Left renal pelvis (tissue), 4 donors: Measurements from ENCODE around the gene BHLHE41. TPM values are rescaled to one million over a fixed set of nuclear protein-coding genes. Genes with fewer than 3 reads are reported as not detected.

ENCODE experiments used
- DNase-seq, 4 donors: peaks; one replicate each; pipeline ENCODE4 v3.0.0-alpha.2; 2013; ENCODE audit warnings: low read depth in 4 of 4, low spot score in 3 of 4
- polyA plus RNA-seq, 4 donors: library from polyadenylated mRNA; unstranded; fragments of 120-200 nt; gene quantifications; one replicate each; pipeline ENCODE4 v1.2.1, GENCODE V29; 2013; ENCODE audit not compliant: insufficient read length in 4 of 4

Gene BHLHE41
- polyA plus RNA-seq, 4 donors: 1.5 to 5.6 (median 2.4) TPM

DNA sequence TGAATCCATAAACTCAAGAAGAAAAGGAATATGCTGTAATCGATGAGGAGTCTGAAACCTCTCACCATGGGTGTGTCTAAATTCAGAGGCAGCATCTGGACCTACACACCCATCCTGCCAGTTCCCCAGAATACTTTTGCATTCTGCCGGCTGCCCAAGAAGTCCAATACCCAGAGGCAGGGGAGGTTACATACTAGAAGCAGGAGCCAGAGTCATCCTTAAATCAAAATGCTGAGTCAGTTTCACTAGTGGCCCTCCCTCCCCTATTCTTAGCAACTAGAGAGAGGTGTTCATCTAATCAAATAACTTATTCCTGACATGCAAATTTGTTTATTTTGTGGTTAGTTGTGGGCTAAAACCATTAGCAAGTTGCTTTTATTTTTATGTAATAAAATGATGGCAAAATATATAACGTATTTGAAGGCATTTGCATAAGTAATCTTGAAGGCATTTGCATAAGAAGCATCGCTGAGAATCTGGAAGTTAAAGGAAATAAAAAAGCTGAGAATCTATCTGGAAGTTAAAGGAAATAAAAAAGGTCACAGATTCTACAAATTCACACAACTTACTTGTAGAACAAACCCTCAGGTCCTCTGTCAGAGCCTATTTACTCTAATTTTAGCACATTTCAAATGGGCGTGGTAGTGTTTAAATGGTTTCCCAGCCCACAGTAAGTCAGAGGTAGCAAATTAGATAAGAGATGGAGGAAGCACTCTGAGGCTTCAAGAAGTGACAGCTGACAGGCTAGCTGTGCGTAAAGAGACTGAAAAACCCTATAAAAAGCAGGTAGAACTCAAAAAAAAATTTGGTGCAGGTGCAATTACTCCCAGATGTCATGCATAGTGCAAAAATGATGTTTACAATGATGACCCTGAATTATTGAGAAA, 7.8 kb downstream of the BHLHE41 start:
- no peak for DNase-seq

DNA sequence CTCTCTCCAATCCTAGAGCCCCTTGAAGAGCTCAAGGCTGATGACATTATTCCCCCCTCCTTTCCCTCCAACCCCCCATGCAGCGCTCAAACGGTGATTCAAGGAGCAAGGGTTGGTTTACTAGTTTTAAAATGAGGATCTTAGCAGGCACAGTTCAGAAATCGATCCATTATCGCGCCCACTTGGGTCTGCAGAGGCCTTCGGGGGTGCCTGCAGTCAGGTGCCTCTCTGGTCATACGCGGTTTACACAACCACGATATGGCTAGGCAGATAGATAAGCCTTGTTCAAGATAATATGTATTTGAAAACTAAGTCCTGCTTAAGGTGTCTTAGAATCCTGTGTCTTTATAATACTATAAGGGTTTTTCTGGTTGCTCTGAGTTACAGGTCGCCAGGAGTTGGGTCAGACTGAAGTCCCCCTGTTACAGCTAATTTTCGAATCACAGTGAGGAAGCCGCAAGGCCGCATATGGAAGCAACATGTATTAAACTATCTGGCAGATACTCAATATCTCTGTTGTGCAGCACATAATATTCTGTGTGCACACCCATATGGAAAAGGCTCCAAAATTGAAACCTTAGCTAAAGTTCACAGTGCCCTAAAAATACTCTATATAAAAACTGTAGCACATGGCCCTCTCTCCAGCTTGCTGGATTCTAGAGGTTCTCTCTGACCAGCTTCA, 10.0 kb downstream of the BHLHE41 start:
- no peak for DNase-seq

DNA sequence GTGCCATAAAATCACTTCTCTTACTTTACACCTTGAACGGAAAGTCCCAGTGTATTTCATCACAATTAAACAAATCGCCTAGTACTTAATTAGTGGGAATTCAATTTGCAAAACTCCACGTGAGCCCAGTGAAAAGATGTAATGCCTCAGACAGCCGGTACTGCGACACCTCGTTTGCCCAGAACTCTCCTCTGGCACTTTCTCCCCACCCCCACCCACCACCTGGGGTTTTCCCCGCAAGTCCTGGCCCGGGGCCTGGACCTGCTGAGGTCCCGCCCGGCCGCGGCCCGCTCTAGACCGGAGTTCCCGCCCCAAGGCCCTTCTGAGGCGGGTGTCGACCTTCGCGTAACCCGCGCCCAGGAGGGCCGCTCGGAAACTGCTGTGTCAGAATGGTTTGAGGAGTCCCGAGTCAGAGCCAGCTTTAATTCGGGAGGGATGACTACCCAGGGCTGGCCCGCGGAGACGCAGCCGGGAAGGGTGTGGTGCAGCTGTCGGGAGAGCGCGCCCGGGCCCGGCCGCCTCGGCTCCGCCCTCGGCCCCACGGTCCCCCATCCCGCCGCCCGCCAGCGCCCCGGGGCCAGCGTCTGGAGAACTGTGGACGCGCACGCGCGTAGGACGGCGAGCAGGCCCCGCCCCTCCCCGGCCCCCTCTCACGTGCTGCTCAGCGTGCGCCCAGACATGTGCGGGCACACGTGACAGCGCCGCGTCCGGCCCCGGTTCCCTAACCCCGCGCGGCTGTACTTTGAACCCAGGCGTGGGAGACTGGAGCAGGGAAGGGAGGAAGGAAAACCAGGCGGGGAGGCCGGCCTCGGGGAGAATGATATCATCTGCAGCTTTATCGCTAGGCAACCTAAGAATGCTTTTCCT, 10.8 kb downstream of the BHLHE41 start:
- DNase-seq: peak in 3 of 4 donors; percentile 76 to 82 (median 82)

DNA sequence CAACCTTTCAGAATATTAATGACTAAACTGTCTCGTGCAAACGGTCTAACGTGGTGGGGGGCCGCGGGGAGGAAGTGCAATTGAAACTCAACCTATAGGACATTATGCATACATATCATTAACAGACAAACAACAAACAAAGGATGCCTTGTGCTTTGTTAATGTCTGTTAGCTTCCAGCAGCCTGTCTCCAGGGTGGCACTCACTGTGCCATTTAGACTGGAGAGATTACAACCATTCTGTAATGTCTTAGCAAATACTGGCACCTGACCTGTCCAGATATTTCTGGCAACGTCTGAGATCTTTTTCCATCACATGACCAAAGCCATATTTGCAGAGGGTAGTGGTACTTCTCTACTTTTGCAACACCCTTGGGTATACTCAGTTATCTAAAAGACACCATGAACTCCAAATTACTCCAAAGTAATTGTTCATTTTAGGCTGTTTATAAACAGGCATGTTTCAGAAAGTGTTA, 11.6 kb downstream of the BHLHE41 start:
- no peak for DNase-seq

DNA sequence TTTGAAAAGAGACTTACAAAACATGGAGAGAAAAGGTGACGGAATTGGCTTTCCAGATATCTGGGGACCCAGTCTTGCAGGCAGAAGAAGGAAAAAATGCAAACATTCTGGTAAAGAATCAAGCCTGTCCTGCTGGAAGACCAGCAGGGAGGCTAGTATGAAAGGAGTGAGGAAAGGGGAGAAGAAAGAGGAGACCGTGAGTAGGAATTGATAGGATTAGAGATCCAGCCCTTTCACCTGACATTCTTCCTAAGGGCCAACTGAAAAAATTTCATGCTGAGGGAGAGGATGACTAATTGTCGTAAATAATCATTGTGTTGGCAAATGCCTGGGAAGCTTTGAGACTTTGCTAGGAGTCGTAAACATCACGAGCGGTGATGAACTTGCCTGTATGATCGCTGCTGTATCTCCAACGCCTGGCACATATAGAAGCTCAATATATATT, 12.1 kb downstream of the BHLHE41 start:
- no peak for DNase-seq

DNA sequence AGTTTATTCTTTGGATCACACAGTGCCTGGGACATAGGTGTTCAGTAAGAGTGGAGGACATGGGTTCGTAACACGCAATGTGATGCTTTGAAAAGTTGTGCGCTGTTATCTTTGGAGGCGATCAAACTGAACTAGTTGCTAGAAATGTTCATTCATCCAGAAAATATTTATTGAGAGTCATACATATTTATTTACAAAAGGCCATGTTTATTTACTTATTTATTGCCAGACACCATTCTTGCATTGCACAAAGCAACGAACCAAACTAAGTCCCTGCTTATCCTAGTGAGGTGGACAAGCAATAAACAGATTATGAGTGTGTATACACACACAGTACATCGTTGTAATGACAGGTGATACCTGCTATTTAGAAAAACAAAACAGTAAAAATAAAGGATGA, 12.6 kb downstream of the BHLHE41 start:
- DNase-seq: no peak

DNA sequence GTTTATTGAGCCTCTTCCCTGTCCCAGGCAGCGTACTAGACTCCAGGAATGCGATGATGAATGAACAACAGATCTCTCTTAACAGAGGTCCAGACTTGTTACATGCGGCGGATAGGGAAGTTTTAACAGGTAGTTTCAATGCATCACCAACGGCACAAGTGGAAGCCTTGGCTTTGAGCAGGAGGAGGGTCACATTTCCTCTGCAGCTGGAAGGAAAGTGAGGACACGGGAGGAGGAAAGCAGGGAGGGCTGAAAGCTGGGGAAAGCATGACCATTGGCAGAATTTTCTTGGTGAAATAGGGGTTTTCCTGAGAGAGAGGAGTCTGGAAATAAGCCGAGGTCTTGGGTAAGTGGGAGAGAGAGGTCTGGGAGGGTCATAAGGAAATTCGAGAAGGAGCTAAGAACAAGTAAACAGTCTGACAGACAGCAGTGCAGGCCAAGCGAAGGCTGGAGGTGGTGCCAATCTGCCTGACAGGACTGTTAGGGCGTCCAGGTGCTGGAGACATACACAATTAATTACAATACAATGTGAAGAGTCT, 15.4 kb downstream of the BHLHE41 start:
- no peak for DNase-seq

DNA sequence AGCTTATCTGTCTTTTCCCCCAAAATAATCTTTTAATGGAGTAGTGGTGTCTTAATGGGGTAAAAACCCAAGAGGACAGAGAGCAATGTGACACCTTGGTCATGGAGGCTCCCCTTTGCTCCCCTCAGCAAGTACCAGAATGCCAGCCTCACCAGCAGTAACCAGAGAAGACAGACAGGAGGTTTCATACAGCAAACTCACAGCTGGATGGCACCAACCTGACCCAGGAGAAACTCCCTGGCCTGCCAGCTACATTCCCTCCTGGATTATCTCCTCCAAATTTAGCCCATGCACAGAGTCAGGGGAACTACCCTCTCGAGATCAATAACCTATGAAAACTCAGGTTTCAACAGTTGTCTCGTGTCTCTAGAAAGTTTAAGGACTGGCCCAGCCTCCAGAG, 15.9 kb downstream of the BHLHE41 start:
- no peak for DNase-seq

DNA sequence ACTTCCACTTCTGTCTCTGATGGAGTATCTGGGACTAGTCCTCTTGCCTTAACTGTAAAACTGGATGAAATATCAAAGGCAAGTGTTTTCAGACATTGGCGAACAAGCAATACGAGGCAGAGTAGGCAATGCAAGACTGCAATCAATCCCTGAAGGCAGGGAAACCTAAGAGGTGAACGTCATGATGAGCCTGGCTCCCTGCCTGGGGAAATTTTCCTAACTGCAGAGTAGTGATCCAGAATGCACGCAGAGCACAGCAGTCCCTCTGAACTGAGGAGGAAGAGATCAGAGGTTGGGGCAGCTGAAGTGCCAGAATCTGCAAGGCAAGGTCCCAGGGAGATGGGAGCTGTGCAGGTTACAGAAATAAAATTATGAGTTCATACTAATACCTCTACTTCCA, 18.5 kb downstream of the BHLHE41 start:
- DNase-seq: no peak

DNA sequence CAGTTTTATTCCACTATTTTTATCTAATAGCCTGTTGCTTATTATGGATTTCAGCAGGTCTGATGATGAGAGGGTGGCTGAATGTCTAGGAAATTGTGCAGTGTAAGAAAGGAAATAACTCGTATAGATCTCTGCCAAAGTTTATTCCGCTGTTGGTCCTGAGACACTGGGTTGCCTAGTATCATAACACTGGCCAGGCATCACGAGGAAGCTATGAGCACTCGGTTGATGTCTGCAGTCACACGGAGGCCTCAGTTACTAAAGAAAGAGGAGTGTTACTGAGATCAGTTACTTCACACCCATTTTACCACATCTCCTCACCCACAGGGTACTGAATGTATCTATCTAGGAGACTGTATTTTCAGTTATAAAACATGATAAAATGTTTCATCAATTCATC, 21.9 kb downstream of the BHLHE41 start:
- no peak for DNase-seq

DNA sequence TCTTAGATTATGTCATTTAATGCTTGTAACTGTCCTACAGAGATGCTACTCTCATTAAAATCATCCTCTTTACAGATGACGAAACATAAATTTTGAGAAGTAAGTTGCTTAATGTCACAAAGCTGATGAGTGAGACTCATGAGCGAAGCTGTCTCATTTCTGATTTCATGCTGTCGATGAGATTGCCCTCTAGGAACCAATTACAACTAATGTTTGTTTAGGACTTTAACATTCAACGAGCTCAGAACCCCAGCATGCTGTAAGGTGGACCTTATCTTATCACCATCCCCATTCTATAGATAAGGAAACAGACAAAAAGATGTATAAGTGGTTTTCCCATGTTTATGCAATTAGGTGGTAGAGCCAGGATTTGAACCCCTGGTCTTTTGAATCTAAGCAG, 23.1 kb downstream of the BHLHE41 start:
- no peak for DNase-seq

DNA sequence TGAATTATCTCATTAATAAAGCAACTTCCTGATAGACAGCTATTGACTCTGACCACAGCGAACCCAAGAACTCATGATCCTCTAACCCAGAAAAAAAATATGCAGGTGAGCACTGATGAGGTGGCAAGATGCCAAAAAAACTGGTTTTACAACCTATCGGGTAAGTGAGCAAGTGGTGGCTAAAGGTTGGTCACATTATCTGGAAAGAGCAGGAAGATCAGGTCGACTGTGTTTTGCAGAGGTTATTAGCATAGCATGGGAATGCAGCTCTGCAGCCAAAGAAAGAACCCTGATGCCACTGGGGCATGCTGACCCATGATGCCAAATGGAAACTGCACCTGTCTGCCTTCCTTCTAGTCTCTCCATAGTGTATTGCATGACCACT, 23.5 kb downstream of the BHLHE41 start:
- DNase-seq: no peak

DNA sequence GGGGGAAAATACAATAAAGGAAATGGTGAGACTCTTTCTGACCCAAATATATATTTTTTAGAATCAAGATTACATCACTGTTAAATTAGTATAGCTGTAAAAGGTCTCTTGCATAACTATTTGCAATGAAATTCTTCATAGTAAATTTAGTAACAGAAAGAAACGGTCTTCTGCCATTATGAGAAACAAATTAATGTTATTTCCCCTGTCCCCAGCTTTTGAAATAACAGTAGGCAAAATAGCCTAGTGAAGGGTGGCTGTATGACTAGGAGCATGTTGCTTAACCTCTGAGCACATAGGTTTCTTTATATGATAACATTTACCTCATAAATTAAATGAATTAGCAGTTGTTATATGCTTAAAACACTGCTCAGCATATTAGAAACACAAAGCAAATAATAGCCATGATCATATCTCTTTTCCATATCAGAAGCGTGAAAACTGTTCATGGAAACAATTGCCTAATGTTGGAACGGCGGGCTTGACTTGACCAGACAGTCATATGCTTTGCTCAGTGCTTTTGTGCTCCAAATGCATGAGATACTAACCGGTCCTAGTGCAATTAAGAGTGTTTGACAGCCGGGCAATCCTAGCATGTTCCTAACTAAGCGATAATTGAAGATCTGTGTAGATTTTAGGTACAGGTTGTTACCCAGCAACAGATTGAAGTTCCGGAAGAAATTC, 24.0 kb downstream of the BHLHE41 start:
- DNase-seq: no peak

DNA sequence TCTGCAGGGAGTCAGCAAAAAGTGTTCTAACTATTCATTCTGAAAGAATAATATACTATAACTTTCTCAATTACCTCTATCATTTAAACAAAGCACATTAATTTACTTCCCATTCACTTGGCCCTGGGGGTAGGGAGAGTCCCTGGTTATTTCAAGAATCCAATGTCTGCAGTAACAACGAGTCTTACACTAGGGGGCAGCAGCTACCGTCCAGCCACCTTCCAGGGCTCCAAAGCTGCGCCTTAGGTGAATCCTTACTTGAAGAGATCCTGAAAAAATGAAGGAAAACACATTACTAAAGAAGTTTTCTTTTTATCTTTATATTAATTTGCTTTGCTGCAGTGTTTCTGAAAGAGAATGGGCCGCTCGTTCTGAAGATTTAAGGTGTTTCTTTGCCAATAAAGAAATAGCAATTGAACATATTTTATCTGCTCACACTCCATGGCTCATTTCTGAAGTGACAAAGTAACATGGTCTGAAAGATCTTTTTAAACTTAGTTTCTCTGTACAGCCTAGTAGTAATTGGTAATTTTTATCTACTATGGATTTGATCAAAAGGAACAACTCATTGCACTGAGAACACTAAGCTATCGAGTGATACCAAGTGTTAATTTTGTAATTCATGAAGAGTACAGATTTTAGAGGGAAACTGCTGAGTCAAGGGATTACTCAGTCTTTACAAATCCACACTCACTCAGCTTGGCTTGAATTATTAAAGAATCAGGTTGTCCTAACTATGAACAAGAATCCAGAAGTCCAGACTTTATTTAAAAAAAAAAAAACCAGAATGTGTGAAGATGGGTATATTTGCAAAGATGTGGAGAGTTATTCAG, 27.6 kb downstream of the BHLHE41 start:
- peak in 1 of 4 donors; percentile 44 for DNase-seq

DNA sequence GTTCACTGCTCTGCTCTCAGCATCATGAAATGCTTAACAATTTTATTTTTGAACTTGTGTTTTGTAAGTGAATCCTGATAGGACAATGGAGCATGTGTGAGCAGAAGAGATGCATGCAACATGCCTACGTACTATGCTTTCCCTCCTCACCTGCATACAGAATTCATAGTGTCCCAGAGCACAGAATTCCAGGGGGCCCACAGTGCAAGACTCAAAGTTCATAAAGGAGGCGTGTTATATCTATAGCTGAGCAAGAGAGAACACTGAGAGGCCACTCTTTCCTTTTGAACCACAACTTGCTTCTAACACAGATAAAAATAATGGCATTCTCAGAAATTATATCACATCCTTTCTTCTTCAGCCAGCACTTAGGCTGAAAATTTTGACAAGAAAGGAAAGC, 28.8 kb downstream of the BHLHE41 start:
- DNase-seq: no peak

DNA sequence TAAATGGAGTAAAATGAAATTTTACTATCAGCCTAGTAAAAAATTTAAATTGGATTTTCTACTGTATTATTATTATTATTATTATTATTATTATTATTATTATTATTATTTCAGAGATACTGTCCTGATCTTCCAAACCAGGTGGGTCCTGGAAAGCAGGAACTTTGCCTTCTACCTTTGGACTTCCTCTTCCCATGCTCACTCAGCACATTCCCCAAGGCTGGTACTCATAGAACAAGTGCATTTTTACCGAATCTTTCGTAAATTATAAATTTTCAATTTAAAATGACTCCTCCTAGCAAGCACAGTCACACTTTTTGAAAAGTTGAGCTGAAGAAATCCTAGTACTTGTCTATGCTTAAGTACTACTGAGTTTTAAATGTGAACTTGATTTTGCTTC, 29.7 kb downstream of the BHLHE41 start:
- no peak for DNase-seq

DNA sequence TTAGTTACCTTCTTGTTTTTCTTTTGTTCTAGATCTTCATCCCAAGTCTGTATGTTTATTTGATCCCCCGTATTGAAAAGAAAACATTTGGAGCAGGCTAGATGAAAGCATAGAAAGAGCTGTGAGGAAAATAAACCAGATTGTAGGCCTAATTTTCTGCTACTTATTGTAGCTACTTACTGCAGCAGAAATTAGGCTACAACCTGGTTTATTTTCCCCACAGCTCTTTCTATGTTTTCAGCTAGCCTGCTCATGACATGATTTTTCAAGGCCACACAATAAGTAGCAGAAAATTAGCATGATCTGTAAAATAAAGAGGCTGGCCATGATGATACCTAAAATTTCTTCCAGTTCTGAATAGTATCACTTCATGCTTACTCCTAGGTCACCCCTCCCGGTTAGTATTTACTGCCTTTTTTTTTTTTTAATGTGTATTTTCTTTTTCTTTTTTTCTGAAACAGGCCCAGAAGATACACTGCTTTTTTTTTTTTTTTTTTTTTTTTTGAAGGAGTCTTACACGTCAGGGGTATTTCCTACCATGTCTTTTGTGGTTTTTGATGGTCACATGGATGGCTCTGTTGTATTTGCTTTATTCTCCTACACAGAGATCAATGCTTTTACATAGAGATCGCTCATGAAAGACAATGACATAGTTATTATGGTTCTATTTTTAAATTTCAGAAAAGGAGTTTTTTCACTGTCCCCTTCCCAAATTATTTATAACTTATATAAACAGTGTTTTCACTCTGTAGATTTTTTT, 32.3 kb downstream of the BHLHE41 start:
- DNase-seq: no peak

DNA sequence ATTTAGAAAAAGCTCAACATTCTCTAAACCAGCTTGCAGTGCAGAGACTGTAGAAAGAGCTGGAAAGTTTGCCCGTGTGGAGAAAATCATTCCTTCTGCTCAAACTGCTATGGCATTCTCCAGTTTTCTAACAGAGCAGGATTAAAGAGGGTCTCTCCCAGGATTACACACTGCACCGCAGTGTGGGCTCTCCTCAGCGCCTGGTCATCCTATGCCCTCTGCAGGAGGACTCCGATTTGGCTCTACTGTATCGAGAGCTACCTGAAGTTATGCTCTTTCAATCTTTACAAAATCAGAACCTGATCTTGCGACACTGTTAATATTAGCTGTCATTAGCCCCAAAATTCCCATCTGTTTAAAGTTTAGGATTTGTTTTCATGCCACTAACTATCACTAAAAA, 33.0 kb downstream of the BHLHE41 start:
- no peak for DNase-seq
